ENCODE measurements around the gene NKX1-1.

DNA sequence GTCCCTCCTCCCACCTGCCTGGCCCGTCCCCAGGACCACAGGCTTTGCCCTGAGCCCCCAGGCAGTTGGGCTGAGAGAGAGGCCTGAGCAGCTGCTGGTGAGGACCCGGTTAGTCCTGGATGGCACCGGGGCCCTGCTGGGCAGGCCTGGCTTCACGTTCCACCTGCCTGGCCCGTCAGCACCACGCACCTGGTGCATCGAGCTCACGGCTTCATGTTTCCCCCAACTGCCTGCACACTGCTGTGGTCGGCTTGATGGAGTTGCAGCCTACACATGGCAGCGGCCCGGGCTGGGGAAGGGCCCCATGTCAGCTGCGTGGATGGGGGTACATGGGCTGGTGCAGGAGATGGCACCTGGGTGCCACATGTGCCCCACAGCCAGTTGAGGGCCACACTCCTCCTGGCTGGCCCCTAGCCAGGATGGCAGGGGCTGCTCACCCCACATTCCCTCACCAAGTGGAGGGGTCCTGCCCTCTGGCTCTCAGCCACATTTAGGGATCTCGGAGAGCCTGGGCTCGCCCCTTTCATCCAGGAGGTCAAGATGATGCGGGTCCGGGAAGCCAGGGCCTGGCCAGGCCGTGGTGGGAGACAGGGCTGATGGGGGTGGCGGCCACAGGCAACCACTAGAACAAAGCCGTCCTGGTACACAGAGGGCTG, 28.5 kb downstream of the NKX1-1 start:
- no peak for TF ChIP-seq POLR2A (IDR thresholded peaks at IDR 0.05)
- TF ChIP-seq, protein P1, sequence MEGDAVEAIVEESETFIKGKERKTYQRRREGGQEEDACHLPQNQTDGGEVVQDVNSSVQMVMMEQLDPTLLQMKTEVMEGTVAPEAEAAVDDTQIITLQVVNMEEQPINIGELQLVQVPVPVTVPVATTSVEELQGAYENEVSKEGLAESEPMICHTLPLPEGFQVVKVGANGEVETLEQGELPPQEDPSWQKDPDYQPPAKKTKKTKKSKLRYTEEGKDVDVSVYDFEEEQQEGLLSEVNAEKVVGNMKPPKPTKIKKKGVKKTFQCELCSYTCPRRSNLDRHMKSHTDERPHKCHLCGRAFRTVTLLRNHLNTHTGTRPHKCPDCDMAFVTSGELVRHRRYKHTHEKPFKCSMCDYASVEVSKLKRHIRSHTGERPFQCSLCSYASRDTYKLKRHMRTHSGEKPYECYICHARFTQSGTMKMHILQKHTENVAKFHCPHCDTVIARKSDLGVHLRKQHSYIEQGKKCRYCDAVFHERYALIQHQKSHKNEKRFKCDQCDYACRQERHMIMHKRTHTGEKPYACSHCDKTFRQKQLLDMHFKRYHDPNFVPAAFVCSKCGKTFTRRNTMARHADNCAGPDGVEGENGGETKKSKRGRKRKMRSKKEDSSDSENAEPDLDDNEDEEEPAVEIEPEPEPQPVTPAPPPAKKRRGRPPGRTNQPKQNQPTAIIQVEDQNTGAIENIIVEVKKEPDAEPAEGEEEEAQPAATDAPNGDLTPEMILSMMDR (IDR thresholded peaks at IDR 0.05), result no peak

All from gastroesophageal sphincter (tissue), 3 donors.